RWPE2 (cell line): Measurements from ENCODE around the gene PTP4A2.

ENCODE experiments used
- ATAC-seq: fragments of 200-7000 bp; cut with Tn5 transposase; 3 replicates; pipeline ENCODE4 v1.9.1; 2021; ENCODE audit warnings: low read depth
- DNase-seq: peaks from one replicate; pipeline ENCODE4 v3.0.0-alpha.2; 2020; ENCODE audit warnings: low spot score
- H3K27ac ChIP-seq: fragments of 450-650 bp; 2 replicates; pipeline ENCODE4 v1.5.1; 2017; ENCODE audit warnings: mild to moderate bottlenecking; ENCODE audit not compliant: poor library complexity, severe bottlenecking
- H3K27me3 ChIP-seq: fragments of 250-450 bp; sonication (Bioruptor Pico); 2 replicates; pipeline ENCODE4 v1.5.1; 2021; ENCODE audit warnings: mild to moderate bottlenecking, moderate library complexity; ENCODE audit not compliant: insufficient read depth, poor library complexity, severe bottlenecking
- H3K36me3 ChIP-seq: fragments of 250-450 bp; sonication (Bioruptor Pico); 2 replicates; pipeline ENCODE4 v1.5.1; 2020; ENCODE audit warnings: low read depth, mild to moderate bottlenecking, moderate library complexity
- H3K4me1 ChIP-seq: fragments of 250-450 bp; sonication (Bioruptor Pico); 2 replicates; pipeline ENCODE4 v1.5.1; 2021; ENCODE audit warnings: mild to moderate bottlenecking, moderate library complexity; ENCODE audit not compliant: insufficient read depth, poor library complexity, severe bottlenecking
- H3K4me3 ChIP-seq: fragments of 250-450 bp; sonication (Bioruptor Pico); 2 replicates; pipeline ENCODE4 v1.5.1; 2021; ENCODE audit warnings: mild to moderate bottlenecking, moderate library complexity; ENCODE audit not compliant: severe bottlenecking
- H3K9me3 ChIP-seq: fragments of 250-450 bp; sonication (Bioruptor Pico); 2 replicates; pipeline ENCODE4 v1.5.1; 2021; ENCODE audit warnings: mild to moderate bottlenecking, moderate library complexity; ENCODE audit not compliant: severe bottlenecking
- TF ChIP-seq, protein P1 (sequence below): fragments of 450-650 bp; IDR thresholded peaks from one replicate; pipeline ENCODE4 v1.5.1; 2017; ENCODE audit warnings: mild to moderate bottlenecking, moderate library complexity; ENCODE audit not compliant: poor library complexity, severe bottlenecking

The PTP4A2 gene

GRCh38 chr1:31870086-31870736 is 68.0 kb downstream of the PTP4A2 start:
- no peaks in the 10 kb centered on the region for H3K27me3 ChIP-seq
- DNase-seq (no peak), ATAC-seq (no peak)
- no peak overlapping the region for H3K27ac ChIP-seq
- H3K4me1 ChIP-seq, result no peaks in the 10 kb centered on the region
- no peak overlapping the region for H3K4me3 ChIP-seq
- H3K36me3 ChIP-seq, result no peaks in the 10 kb centered on the region
- TF ChIP-seq, protein P1, sequence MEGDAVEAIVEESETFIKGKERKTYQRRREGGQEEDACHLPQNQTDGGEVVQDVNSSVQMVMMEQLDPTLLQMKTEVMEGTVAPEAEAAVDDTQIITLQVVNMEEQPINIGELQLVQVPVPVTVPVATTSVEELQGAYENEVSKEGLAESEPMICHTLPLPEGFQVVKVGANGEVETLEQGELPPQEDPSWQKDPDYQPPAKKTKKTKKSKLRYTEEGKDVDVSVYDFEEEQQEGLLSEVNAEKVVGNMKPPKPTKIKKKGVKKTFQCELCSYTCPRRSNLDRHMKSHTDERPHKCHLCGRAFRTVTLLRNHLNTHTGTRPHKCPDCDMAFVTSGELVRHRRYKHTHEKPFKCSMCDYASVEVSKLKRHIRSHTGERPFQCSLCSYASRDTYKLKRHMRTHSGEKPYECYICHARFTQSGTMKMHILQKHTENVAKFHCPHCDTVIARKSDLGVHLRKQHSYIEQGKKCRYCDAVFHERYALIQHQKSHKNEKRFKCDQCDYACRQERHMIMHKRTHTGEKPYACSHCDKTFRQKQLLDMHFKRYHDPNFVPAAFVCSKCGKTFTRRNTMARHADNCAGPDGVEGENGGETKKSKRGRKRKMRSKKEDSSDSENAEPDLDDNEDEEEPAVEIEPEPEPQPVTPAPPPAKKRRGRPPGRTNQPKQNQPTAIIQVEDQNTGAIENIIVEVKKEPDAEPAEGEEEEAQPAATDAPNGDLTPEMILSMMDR, result no peak
- H3K9me3 ChIP-seq, result no peaks in the 10 kb centered on the region

DNA sequence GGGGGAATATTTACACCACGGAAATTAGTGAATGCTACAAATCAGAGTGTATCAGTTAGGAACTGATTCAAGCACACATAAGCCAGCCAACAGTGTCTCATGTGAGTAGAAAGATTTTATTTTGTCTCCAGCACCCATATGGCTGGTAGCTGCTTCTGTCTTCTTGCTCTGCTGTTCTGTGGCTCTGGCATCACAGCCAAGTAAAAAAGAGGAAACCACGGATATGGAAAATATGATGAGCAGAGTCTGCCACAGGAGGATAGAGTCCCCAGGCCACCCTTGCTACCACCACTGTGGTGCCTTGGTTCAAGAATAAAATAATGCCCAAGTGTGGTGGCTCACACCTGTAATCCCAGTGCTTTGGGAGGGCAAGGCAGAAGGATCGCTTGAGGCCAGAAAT is 68.7 kb downstream of the PTP4A2 start:
- ATAC-seq, result no peak
- Histone ChIP-seq H3K36me3 (no peaks in the 10 kb centered on the region), H3K27ac (no peak overlapping the region), H3K27me3 (no peaks in the 10 kb centered on the region), H3K9me3 (no peaks in the 10 kb centered on the region), H3K4me3 (no peak overlapping the region), H3K4me1 (no peaks in the 10 kb centered on the region)
- DNase-seq, result no peak
- TF ChIP-seq, protein P1, result no peak

GRCh38 chr1:31868862-31869261 is 69.3 kb downstream of the PTP4A2 start:
- no peak for ATAC-seq

GRCh38 chr1:31867546-31867945 is 70.6 kb downstream of the PTP4A2 start:
- H3K27me3 ChIP-seq, result no peaks in the 10 kb centered on the region
- ATAC-seq, result no peak
- H3K27ac ChIP-seq, result no peak overlapping the region
- DNase-seq, result no peak
- H3K4me3 ChIP-seq, result no peak overlapping the region
- TF ChIP-seq, protein P1, result no peak
- no peaks in the 10 kb centered on the region for H3K36me3 ChIP-seq
- H3K4me1 ChIP-seq, result no peaks in the 10 kb centered on the region
- no peaks in the 10 kb centered on the region for H3K9me3 ChIP-seq

More at GRCh38 chr1:31868862-31869261, 69.3 kb downstream of the PTP4A2 start:
- Histone ChIP-seq H3K27ac (no peak overlapping the region), H3K9me3 (no peaks in the 10 kb centered on the region), H3K27me3 (no peaks in the 10 kb centered on the region), H3K36me3 (no peaks in the 10 kb centered on the region), H3K4me1 (no peaks in the 10 kb centered on the region), H3K4me3 (no peak overlapping the region)
- TF ChIP-seq, protein P1, result no peak
- no peak for DNase-seq

GRCh38 chr1:31866450-31867032 is 71.6 kb downstream of the PTP4A2 start:
- no peaks in the 10 kb centered on the region for H3K4me1 ChIP-seq
- no peak overlapping the region for H3K27ac ChIP-seq
- no peaks in the 10 kb centered on the region for H3K27me3 ChIP-seq
- DNase-seq (no peak), ATAC-seq (no peak)
- TF ChIP-seq, protein P1, result no peak
- H3K9me3 ChIP-seq, result no peaks in the 10 kb centered on the region
- no peak overlapping the region for H3K4me3 ChIP-seq
- H3K36me3 ChIP-seq, result no peaks in the 10 kb centered on the region
